ENCODE results near the gene BTLA. TPM values are rescaled to one million over a fixed set of nuclear protein-coding genes. Genes with fewer than 3 reads are reported as not detected.

BTLA gene
- polyA plus RNA-seq, 1 experiment, result not detected

GRCh38 chr3:112471596-112472325 lies 27.5 kb downstream of the BTLA start:
- Histone ChIP-seq H3K27me3 (ENCODE audit: control insufficient read depth, insufficient read depth, low read length) (no peaks in the 10 kb centered on the region), H3K4me3 (ENCODE audit: low read depth, low read length) (no peak overlapping the region), H3K9me3 (ENCODE audit: control insufficient read depth, insufficient read depth, low read length) (no peaks in the 10 kb centered on the region), H3K27ac (ENCODE audit: low read depth, low read length) (no peak overlapping the region)
- ChIA-PET POLR2A (no interaction called here), CTCF (no interaction called here)
- DNase-seq (ENCODE audit: low read depth, low spot score), result no peak
- TF ChIP-seq CTCF (IDR thresholded peaks at IDR 0.05; ENCODE audit: low read depth, low read length), result no peak

- Histone ChIP-seq H3K9me3 (ENCODE audit: control insufficient read depth, insufficient read depth, low read length) (no peaks in the 10 kb centered on the region), H3K27me3 (ENCODE audit: control insufficient read depth, insufficient read depth, low read length) (no peaks in the 10 kb centered on the region), H3K4me3 (ENCODE audit: low read depth, low read length) (no peak overlapping the region), H3K27ac (ENCODE audit: low read depth, low read length) (no peak overlapping the region)
- ChIA-PET POLR2A (no interaction called here), CTCF (no interaction called here)
- DNase-seq (ENCODE audit: low read depth, low spot score), result peak; percentile 0
- TF ChIP-seq CTCF (IDR thresholded peaks at IDR 0.05; ENCODE audit: low read depth, low read length), result no peak
Measured at GRCh38 chr3:112470788-112471187, 28.5 kb downstream of the BTLA start.

- ChIA-PET POLR2A (no interaction called here), CTCF (no interaction called here)
- Histone ChIP-seq H3K4me3 (ENCODE audit: low read depth, low read length) (no peak overlapping the region), H3K9me3 (ENCODE audit: control insufficient read depth, insufficient read depth, low read length) (no peaks in the 10 kb centered on the region), H3K27ac (ENCODE audit: low read depth, low read length) (no peak overlapping the region), H3K27me3 (ENCODE audit: control insufficient read depth, insufficient read depth, low read length) (no peaks in the 10 kb centered on the region)
- no peak for TF ChIP-seq CTCF (IDR thresholded peaks at IDR 0.05; ENCODE audit: low read depth, low read length)
- DNase-seq (ENCODE audit: low read depth, low spot score), result no peak
Measured at GRCh38 chr3:112469671-112470070, 29.6 kb downstream of the BTLA start.

GRCh38 chr3:112467539-112467938 lies 31.7 kb downstream of the BTLA start:
- ChIA-PET POLR2A (no interaction called here), CTCF (no interaction called here)
- Histone ChIP-seq H3K27ac (ENCODE audit: low read depth, low read length) (no peak overlapping the region), H3K4me3 (ENCODE audit: low read depth, low read length) (no peak overlapping the region), H3K9me3 (ENCODE audit: control insufficient read depth, insufficient read depth, low read length) (no peaks in the 10 kb centered on the region), H3K27me3 (ENCODE audit: control insufficient read depth, insufficient read depth, low read length) (no peaks in the 10 kb centered on the region)
- TF ChIP-seq CTCF (IDR thresholded peaks at IDR 0.05; ENCODE audit: low read depth, low read length), result no peak
- DNase-seq (ENCODE audit: low read depth, low spot score), result no peak

GRCh38 chr3:112466020-112466419 lies 33.3 kb downstream of the BTLA start:
- ChIA-PET POLR2A (no interaction called here), CTCF (interaction anchor here (0.7 kb wide), 1 partner anchor 354 kb away, joined by 5 read pairs; no protein-coding TSS in a partner anchor)
- H3K27me3 ChIP-seq (ENCODE audit: control insufficient read depth, insufficient read depth, low read length), result no peaks in the 10 kb centered on the region
- TF ChIP-seq CTCF (IDR thresholded peaks at IDR 0.05; ENCODE audit: low read depth, low read length), result no peak
- no peaks in the 10 kb centered on the region for H3K9me3 ChIP-seq (ENCODE audit: control insufficient read depth, insufficient read depth, low read length)
- DNase-seq (ENCODE audit: low read depth, low spot score), result no peak
- no peak overlapping the region for H3K27ac ChIP-seq (ENCODE audit: low read depth, low read length)
- no peak overlapping the region for H3K4me3 ChIP-seq (ENCODE audit: low read depth, low read length)
